RKO (cell line): ENCODE results near the gene PP2D1.
"Not testable (repeated sequence)": the region's sequence is repeated elsewhere in the genome, so short reads cannot be mapped to it uniquely, and the experiment has no call there.

Experiments
- DNase-seq: peaks from one replicate; pipeline ENCODE4 v3.0.0-alpha.2; 2016; ENCODE audit warnings: low spot score

PP2D1 gene

DNA sequence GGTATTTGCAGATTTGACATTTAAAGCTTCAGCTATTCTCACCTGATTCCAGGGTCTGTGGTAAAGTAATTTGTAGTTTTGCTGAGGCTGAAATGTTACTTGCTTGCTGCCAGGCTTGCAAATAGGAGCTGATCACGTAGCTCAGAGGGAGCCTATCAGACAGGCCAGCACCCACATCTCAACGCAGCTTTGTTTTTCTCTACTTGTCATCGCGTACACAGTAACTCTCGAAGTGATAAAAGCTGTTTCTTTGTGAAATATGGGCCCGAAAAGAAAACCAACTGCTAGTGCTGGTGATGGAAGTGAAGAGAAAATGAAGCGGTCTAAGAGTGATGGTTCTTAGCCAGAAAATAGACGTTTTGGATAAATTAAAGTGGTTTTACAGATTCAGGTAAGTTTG is 41.7 kb downstream of the PP2D1 start:
- DNase-seq = no peak

DNA sequence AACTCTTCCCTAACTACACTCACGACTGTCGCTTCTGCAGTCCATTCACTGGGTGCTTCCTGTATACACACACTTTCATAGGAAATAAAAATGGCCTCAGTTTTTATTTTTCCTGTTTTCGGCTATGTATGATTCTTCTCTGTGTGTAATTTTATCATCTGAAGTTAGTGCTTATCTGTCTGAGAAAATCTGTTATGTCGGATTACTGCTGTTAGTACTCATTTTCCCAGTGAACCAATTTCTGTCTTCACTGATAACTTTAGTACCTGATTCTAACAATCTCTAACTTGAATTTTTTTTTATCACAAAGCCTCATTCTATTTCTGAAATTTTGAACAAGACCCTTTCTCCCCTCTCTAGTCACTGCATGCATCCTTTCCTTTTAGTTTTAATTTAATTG is 44.3 kb downstream of the PP2D1 start:
- no peak for DNase-seq

DNA sequence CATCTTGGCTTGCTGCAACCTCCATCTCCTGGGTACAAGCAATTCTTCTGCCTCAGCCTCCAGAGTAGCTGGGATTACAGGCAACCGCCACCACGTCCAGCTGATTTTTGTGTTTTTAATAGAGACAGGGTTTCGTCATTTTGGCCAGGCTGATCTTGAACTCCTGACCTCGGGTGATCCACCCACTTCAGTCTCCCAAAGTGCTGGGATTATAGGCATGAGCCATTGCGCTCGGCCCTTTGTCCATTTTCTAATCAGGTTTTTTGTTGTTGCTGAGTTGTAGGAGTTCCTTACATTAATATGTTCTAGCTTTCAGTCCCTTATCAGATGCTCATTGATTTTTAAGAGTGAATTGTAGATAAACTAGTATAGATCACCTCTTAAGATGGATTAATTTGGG is 44.9 kb downstream of the PP2D1 start:
- no peak for DNase-seq

DNA sequence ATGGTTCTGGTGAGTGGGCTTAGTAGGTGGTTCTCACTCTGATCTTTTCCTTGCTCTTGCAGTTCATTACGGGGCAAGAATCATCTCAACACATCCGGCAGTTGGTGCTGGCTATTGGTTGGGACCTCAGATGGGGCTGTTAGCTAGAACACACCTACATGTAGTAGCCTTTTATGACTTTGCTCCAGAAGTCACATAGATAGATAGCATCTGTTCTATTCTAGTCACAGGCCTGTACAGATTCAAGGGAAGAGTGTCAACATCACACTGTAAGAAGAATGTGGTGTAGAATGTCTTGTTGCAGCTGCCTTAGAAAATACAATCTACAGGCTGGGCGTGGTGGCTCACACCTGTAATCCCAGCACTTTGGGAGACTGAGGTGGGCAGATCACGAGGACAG is 50.1 kb downstream of the PP2D1 start:
- DNase-seq = no peak

DNA sequence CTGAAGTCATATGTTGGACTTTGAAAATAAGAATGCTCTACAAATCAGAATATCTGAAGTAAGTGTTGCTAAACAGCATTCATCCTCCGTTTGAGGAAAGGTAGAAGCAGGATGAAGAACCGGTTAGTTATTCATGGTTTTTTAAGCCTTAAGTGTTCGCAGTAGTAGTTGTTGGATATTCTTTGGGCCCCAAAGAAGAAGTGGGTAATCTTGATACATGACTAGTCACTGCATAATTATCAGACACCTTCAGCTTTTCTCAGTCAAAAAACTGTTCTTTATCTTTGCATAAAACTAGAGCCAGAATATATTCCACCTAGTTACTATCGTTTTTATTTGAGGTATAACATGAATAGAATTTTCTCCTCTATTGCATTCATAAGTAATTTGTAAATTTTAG is 51.4 kb downstream of the PP2D1 start:
- no peak for DNase-seq

DNA sequence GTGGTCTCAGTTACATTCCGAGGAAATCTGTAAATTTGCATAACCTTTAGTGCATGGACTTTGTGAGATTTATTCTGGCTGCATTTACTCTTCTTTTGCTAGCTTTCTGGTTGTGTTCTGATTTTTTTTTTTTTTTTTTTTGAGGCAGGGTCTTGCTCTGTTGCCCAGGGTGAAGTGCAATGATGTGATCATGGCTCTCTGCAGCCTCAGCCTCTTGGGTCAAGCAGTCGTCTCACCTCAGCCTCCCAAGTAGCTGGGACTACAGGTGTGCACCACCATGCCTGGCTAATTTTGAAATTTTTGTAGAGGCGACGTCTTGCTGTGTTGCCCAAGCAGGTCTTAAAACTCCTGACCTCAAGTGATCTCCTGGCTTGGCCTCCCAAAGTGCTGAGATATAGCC is 52.6 kb downstream of the PP2D1 start:
- no peak for DNase-seq

DNA sequence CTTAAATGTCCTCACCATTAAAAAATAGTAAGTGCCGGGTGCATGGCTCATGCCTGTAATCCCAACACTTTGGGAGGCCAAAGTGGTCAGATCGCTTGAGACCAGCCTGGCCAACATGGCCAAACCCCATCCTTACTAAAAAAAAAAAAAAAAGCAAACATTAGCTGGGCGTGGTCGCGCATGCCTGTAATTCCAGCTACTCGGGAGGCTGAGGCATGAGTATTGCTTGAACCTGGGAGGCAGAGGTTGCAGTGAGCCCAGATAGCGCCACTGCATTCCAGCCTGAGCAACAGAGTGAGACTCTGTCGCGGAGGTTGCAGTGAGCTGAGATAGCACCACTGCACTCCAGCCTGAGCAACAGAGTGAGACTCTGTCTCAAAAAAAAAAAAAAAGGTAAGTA is 54.7 kb downstream of the PP2D1 start:
- not testable (repeated sequence) for DNase-seq

DNA sequence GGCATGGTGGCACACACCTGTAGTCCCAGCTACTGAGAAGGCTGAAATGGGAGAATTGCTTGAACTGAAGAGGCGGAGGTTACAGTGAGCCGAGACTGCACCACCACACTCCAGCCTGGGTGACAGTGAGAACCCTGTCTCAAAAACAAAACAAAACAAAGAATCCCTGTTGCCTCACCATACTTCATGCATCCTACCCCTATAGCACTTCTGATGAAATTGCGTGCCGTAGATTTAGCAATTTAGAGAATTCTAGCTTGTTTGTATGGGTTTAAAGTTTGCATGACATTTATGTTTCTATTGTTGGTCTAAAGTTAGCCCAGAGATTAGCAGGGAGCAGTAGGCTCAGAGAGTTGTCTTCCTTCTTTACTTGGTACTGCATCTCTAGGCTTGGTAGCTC is 57.4 kb downstream of the PP2D1 start:
- no peak for DNase-seq

DNA sequence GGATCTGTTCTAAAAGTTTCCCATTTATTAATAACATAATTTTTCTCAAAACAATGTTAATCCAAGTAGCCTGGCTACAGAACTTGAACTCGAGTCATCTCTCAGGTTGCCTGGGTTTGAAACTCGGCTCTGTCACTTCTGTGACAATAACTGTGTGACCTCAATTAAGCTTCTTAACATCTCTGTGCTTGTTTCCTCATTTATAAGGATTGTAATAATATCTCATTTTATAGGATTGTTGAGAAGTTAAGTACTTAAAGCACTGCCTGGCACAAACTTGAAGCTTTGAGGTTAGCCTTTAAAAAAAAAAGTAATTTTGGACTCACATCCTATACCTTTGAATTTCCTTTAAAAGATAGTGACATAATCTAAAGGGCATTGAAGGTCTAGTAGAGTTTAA is 61.7 kb downstream of the PP2D1 start:
- DNase-seq = no peak

DNA sequence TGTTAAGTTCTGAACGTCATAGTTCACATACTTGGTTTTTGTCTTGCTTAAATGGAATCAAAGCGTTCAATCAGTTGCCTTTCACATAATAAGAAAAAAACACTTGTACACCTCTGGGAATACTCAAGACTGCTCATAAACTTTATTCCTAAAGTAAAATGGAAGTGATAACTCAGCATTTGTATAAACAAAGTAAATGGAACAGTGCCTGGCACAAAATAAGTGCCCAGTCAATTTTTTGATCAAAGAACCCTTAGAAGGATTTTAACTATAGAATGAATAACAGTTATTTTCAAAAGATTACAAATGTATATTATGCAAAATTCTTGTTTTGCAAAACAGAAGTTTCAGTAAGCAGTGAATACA is 63.9 kb downstream of the PP2D1 start:
- no peak for DNase-seq

DNA sequence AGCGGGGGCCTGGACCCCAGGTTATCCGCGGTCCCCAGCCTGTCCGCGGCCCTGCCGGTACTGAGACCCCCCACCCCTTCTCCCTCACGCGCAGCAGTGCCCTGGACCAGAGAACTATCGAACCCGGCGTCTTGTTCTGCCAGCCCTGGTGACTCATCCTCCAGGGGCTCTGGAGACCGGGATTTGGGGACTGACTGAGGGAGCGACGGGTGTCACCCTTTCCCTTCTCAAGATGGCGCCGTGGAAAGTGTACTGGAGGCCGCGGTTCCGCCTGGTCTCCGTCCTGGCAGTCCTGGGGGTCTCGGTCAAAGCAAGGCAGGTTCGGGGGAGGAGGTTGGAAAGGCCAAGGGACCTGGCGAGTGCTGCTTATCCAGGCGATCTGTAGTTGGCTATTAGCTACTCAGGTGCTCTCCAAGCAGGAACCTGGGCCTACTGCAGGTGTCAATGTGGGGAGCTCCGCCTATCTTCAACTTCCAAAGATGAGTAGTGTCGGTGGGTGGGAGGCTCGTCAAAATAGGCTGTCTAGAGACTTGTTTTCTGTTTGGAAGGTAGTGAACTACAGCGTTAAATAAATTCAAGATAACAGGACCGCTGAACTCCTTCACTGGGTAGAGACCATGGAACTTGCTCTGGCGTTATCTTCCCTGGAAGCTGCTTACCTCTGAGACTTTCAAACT is 64.4 kb downstream of the PP2D1 start:
- peak; percentile 78 for DNase-seq

DNA sequence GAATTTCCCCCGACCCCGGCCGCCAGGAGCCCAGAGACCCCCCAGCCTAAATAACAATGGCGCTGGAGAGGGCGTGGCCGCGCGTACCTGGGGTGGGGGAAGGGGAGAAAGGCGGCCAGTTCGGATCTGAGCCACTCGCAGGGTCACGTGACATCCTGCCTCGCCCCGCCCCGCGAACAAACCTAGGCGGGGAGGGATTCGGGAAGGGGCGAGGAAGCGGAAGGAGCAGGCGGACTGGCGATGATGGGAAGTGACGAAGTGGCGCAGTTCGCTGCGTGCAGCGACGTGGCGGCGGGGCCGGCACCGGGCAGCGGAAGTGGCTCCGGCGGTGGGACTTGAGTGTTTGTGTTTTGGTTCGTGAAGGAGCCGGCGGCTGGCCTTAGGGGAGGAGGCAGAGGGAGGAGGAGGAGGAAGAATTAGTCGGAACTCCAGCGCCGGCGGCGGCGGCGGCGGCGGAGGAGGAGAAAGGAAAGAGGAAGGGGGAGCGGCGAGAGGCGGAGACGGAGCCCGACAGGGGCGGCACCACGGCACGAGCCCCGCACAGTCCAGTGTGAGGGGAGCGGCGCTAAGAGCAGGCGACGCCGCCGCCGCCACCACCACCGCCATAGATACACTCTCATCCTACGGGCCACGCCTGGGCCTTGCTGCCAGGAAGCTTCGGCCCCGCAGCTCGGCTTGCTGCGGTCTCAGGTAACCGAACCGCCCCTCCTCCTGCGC is 65.1 kb downstream of the PP2D1 start, which contains the start of gene RAB5A:
RAB5A (plus strand) TSS at position 266 of the 717 bp plus-strand sequence. CDS start 3,802 bp downstream, outside the sequence.
- DNase-seq = peak; percentile 97

DNA sequence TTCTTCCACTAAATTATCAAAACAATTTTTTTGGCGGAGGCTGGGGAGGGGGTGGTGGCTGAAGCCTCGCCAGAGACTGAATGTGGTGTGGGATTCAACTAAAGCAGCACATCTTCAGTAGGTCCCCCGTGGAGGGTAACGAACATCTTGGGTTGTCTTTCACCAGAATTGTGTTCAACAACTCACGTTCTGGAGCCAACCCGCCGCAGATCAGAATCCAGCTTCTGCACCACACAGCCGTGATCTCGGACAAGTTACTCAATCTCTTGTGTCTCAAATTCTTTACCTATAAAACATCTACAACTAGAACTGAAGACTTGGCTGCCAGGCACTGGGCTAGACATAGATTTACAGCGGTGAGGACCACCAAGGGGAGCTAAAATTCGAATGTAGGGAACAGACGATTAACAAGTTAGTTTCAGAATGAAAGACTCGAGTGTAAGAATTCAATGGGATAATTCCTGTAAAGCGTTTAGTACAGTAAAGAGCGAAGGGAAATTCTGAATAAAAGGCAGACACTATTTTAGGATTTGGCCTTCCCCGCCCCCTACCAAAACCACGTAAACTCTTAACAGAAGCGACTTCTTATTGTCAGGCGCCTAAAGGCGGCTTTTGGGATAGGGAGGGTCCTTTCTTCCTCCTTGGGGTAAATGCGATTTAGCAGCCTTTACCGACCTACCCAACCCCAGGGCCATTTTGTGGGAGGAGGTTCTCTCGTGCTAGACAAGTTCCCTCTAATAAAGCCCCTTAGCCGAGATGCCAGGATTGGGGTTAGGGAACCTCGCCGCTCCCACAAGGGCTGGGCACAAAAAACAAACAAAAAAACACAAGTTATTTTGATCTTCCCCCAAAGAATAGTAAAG is 65.9 kb downstream of the PP2D1 start:
- DNase-seq = peak; percentile 43

DNA sequence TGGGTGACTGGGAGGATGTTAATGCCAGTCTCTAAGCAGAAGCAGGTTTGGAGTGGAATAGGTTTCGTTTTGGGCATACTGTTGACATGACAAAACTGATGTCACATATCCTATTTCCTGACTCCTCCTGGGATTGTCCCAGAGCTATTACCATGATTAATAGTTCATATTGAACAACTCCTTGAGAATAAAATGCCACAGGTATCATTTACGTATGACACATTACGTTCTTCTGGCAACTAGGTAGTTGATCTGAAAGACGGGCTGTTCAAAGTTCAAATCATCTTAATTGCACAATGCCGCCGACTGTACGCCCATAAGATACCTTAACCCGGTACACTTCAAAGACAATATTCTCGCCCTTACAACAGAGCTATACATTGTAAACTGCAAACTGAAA is 66.5 kb downstream of the PP2D1 start:
- DNase-seq = peak; percentile 19

DNA sequence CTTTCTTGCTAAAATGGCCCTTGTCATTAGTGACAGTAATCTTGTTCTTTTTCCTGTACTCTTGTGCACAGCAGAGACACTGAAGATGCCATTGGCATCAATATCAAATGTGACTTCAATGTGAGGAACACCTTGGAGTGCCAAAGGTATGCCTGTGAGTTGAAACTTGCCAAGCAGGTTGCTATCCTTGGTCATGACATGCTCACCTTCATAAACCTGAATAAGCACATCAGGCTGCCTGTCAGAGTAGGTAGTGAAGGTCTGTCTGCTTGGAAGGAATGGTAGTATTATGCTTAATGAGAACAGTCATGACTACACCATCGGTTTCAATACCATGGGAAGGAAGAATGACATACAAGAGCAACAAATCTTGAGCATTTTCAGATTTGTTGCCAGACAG is 71.4 kb downstream of the PP2D1 start:
- DNase-seq = no peak

DNA sequence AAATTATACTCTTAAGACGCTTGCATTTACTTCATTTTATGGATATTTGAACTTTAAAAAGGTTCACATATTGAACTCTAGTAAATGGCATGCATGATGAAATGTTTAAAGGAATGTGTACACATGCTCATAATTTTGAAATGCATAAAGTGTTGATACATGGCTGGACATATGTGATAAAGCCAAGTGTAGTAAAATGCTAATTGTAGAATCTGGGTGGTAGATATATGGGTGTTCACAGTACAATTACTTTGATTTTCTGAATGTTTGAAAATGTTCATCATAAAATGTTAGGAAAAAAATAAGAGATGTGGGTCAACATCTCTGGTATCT is 73.8 kb downstream of the PP2D1 start:
- no peak for DNase-seq

DNA sequence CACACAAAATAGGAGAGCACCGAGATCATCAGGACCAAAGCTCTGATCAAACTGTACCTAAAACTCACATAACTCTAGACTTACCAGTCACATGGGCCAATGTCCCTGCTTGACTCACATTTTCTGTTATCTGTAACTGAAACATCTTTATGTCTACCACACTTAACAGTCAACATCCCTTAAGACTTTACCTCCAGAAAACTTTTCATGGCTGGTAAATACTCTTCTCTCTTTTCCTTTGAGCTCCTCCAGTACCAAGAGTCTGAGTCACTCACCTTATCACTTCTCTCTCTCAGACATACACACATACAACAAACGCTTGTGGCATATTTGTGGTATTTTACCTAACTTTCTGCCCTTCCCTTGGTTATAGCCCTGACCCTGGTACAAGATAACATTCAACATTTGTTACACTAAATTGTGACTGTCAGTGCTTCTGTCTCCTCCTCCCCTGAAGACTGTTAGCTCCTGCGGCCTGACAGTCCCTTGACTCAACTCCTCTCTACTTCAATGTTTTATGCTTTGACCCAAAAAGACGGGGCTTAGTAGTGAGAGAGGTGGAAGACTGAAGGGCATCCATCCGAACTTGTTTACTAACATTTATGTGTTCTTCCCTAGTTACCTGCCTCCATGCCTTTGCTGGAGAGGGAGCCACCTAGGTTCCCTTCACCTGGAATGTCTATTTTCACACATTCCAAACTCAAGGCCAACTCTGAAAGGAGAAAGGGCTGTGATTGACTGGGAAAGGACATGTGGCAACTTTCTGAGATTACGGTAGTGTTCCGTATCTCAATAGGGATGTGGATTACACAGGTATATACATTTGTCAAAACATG is 74.4 kb downstream of the PP2D1 start:
- DNase-seq = no peak
